Measurements from ENCODE around the gene ADTRP. TPM values are rescaled to one million over a fixed set of nuclear protein-coding genes. Genes with fewer than 3 reads are reported as not detected.

ADTRP gene
- total RNA-seq, 1 experiment from 2014 or later, result 5.2 TPM

GRCh38 chr6:11729076-11729475 lies 49.5 kb downstream of the ADTRP start:
- DNase-seq, result no peak
- Mint-ChIP-seq H3K36me3 (ENCODE audit: insufficient read depth, unreplicated experiment) (no peaks in the 10 kb centered on the region), H3K9me3 (ENCODE audit: unreplicated experiment) (no peaks in the 10 kb centered on the region), H3K27me3 (ENCODE audit: insufficient read depth, unreplicated experiment) (no peaks in the 10 kb centered on the region), H3K4me1 (ENCODE audit: low read depth, unreplicated experiment) (peaks cover 8% of the 10 kb centered on the region), H3K27ac (ENCODE audit: unreplicated experiment) (no peak overlapping the region), H3K4me3 (ENCODE audit: unreplicated experiment) (no peak overlapping the region)
- no TSS peak for BruUV-seq (replicated peaks)
- intact Hi-C loops (cut with micrococcal nuclease; ENCODE audit: unreplicated experiment), result no loop called here
- POLR2A ChIA-PET, result no interaction called here
- CTCF ChIA-PET, result no interaction called here
- TF ChIP-seq CTCF (IDR thresholded peaks at IDR 0.05; ENCODE audit: insufficient read depth in 1 of 2, low read depth in 1 of 2, low read length in 1 of 2, severe bottlenecking in 1 of 2, unreplicated experiment in 1 of 2), result no peak
- Histone ChIP-seq H3K36me3 (ENCODE audit: control insufficient read depth, insufficient read depth, low read length) (no peaks in the 10 kb centered on the region), H3K9me3 (no peaks in the 10 kb centered on the region), H3K4me3 (ENCODE audit: low read depth, low read length) (no peak overlapping the region), H3K27me3 (replicated peaks; ENCODE audit: control insufficient read depth, insufficient read depth, low read length) (no peaks in the 10 kb centered on the region), H3K4me1 (peaks cover 11% of the 10 kb centered on the region)

- Mint-ChIP-seq H3K9me3 (ENCODE audit: unreplicated experiment) (no peaks in the 10 kb centered on the region), H3K4me1 (ENCODE audit: low read depth, unreplicated experiment) (peaks cover 8% of the 10 kb centered on the region), H3K36me3 (ENCODE audit: insufficient read depth, unreplicated experiment) (no peaks in the 10 kb centered on the region), H3K27me3 (ENCODE audit: insufficient read depth, unreplicated experiment) (no peaks in the 10 kb centered on the region), H3K27ac (ENCODE audit: unreplicated experiment) (no peak overlapping the region), H3K4me3 (ENCODE audit: unreplicated experiment) (no peak overlapping the region)
- no TSS peak for BruUV-seq (replicated peaks)
- H3K9me3 ChIP-seq, result no peaks in the 10 kb centered on the region
- no peaks in the 10 kb centered on the region for H3K27me3 ChIP-seq (replicated peaks; ENCODE audit: control insufficient read depth, insufficient read depth, low read length)
- no peak for TF ChIP-seq CTCF (IDR thresholded peaks at IDR 0.05; ENCODE audit: insufficient read depth in 1 of 2, low read depth in 1 of 2, low read length in 1 of 2, severe bottlenecking in 1 of 2, unreplicated experiment in 1 of 2)
- POLR2A ChIA-PET, result no interaction called here
- CTCF ChIA-PET, result no interaction called here
- no peak overlapping the region for H3K4me3 ChIP-seq (ENCODE audit: low read depth, low read length)
- intact Hi-C loops (cut with micrococcal nuclease; ENCODE audit: unreplicated experiment), result no loop called here
- H3K36me3 ChIP-seq (ENCODE audit: control insufficient read depth, insufficient read depth, low read length), result no peaks in the 10 kb centered on the region
- no peak for DNase-seq
- peaks cover 11% of the 10 kb centered on the region for H3K4me1 ChIP-seq
These were observed 50.3 kb downstream of the ADTRP start for GRCh38 chr6:11727998-11728961.

- no peaks in the 10 kb centered on the region for H3K9me3 ChIP-seq
- Mint-ChIP-seq H3K4me1 (ENCODE audit: low read depth, unreplicated experiment) (peaks cover 8% of the 10 kb centered on the region), H3K9me3 (ENCODE audit: unreplicated experiment) (no peaks in the 10 kb centered on the region), H3K27me3 (ENCODE audit: insufficient read depth, unreplicated experiment) (no peaks in the 10 kb centered on the region), H3K27ac (ENCODE audit: unreplicated experiment) (no peak overlapping the region), H3K36me3 (ENCODE audit: insufficient read depth, unreplicated experiment) (no peaks in the 10 kb centered on the region), H3K4me3 (ENCODE audit: unreplicated experiment) (no peak overlapping the region)
- no peaks in the 10 kb centered on the region for H3K27me3 ChIP-seq (replicated peaks; ENCODE audit: control insufficient read depth, insufficient read depth, low read length)
- intact Hi-C loops (cut with micrococcal nuclease; ENCODE audit: unreplicated experiment), result no loop called here
- ChIA-PET POLR2A (no interaction called here), CTCF (no interaction called here)
- no peaks in the 10 kb centered on the region for H3K36me3 ChIP-seq (ENCODE audit: control insufficient read depth, insufficient read depth, low read length)
- TF ChIP-seq CTCF (IDR thresholded peaks at IDR 0.05; ENCODE audit: insufficient read depth in 1 of 2, low read depth in 1 of 2, low read length in 1 of 2, severe bottlenecking in 1 of 2, unreplicated experiment in 1 of 2), result no peak
- no peak overlapping the region for H3K4me3 ChIP-seq (ENCODE audit: low read depth, low read length)
- BruUV-seq (replicated peaks), result no TSS peak
- peaks cover 11% of the 10 kb centered on the region for H3K4me1 ChIP-seq
- no peak for DNase-seq
These were observed 51.1 kb downstream of the ADTRP start for GRCh38 chr6:11727346-11727997.

Measured in Caco-2 (cell line).